DND-41 (cell line): ENCODE data around the gene TMEM145.

Experiments used
- ATAC-seq: fragments of 200-7000 bp; cut with Tn5 transposase; 3 replicates; pipeline ENCODE4 v1.9.1; 2021; ENCODE audit warnings: low read depth; ENCODE audit not compliant: insufficient read depth
- DNase-seq: peaks from one replicate; pipeline ENCODE4 v3.0.0-alpha.2; 2020
- H2AFZ ChIP-seq: 2 replicates; pipeline ENCODE4 v1.6.0; 2012; ENCODE audit warnings: low read depth, low read length
- H3K27ac ChIP-seq: 2 replicates; pipeline ENCODE4 v1.5.1; 2012; ENCODE audit warnings: low read length, inconsistent platforms
- H3K27me3 ChIP-seq: fragments of 200-600 bp; sonication (generic); 2 replicates; pipeline ENCODE4 v1.6.0; 2012; ENCODE audit warnings: low read length, mild to moderate bottlenecking, inconsistent platforms; ENCODE audit not compliant: insufficient read depth, poor library complexity
- H3K36me3 ChIP-seq: 2 replicates; pipeline ENCODE4 v1.5.1; 2012; ENCODE audit warnings: low read length, inconsistent platforms; ENCODE audit not compliant: insufficient read depth
- H3K4me1 ChIP-seq: 2 replicates; pipeline ENCODE4 v1.5.1; 2012; ENCODE audit warnings: mild to moderate bottlenecking, low read length; ENCODE audit not compliant: insufficient read depth
- H3K4me2 ChIP-seq: 2 replicates; pipeline ENCODE4 v1.6.0; 2012; ENCODE audit warnings: mild to moderate bottlenecking, moderate library complexity, low read length, inconsistent platforms; ENCODE audit not compliant: insufficient read depth
- H3K4me3 ChIP-seq, 2 experiments: fragments of 200-600 bp in 1 of 2; shearing (Covaris generic) in 1 of 2; 2 replicates each; pipeline ENCODE4 v1.5.1; 2012 to 2016; ENCODE audit warnings: inconsistent platforms in 2 of 2, low read length in 2 of 2, mild to moderate bottlenecking in 2 of 2, low read depth in 1 of 2, moderate library complexity in 1 of 2
- H3K79me2 ChIP-seq: 2 replicates; pipeline ENCODE4 v1.6.0; 2012; ENCODE audit warnings: low read length, inconsistent platforms; ENCODE audit not compliant: insufficient read depth
- H3K9ac ChIP-seq: 2 replicates; pipeline ENCODE4 v1.6.0; 2012; ENCODE audit warnings: low read depth, mild to moderate bottlenecking, inconsistent platforms, low read length, moderate library complexity
- H3K9me3 ChIP-seq: 2 replicates; pipeline ENCODE4 v1.5.1; 2012; ENCODE audit warnings: low read length, moderate library complexity, mild to moderate bottlenecking, inconsistent platforms; ENCODE audit not compliant: insufficient read depth, severe bottlenecking
- H4K20me1 ChIP-seq: 2 replicates; pipeline ENCODE4 v1.6.0; 2012; ENCODE audit warnings: low read length; ENCODE audit not compliant: insufficient read depth
- EZH2 ChIP-seq: IDR thresholded peaks from 3 replicates; pipeline ENCODE4 v1.6.1; 2012; ENCODE audit warnings: borderline replicate concordance, low read depth, mild to moderate bottlenecking, moderate library complexity, low read length, inconsistent platforms; ENCODE audit not compliant: severe bottlenecking
- TF ChIP-seq, protein P1 (sequence below): IDR thresholded peaks from 2 replicates; pipeline ENCODE4 v1.5.1; 2012; ENCODE audit warnings: borderline replicate concordance, low read length, moderate library complexity, mild to moderate bottlenecking; ENCODE audit not compliant: poor library complexity, severe bottlenecking; ENCODE audit errors: extremely low read depth

TMEM145 gene

DNA sequence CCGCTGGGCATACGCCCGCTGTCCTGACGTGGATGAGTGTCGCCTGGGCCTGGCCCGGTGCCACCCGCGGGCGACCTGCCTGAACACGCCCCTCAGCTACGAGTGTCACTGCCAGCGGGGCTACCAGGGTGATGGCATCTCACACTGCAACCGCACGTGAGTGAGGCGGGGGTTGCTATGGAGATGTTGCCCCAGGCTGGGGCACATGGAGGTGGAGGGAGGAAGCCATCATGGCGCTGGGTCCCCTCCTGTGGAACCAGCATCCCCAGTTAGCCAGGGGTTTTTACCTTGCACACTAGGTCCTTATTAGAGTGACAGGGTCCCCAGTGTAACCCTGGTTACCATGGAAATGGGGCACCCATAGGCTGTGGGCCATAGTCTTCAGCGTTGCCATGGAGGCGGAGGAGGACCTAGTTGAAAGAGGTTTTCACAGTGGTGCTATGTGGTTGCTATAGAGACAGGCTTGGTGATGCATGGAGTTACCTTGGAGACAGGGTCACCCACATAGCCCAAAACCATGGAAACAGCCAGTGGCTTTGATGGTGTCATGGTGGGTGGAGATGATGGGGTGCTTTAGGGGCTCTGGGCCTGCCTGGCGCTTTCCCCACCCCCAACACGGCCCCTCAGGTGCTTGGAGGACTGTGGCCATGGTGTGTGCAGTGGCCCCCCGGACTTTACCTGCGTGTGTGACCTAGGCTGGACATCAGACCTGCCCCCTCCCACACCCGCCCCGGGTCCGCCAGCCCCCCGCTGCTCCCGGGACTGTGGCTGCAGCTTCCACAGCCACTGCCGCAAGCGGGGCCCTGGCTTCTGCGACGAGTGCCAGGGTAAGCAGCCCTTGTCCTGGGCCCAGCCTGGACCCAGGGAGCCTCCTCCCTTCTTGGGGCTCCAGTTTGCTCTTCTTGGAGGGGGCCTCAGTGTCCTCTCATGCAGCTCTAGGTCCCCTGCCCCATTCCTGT, 39.5 kb downstream of the TMEM145 start:
- H3K4me3 ChIP-seq: no peak overlapping the region
- DNase-seq (no peak), ATAC-seq (no peak)

GRCh38 chr19:42353341-42354015, 40.4 kb downstream of the TMEM145 start:
- Histone ChIP-seq H3K36me3 (peaks cover 48% of the 10 kb centered on the region), H3K4me3 (no peak overlapping the region), H3K79me2 (no peaks in the 10 kb centered on the region), H4K20me1 (no peaks in the 10 kb centered on the region), H3K4me2 (no peak overlapping the region), H3K4me1 (no peaks in the 10 kb centered on the region), H3K27ac (no peak overlapping the region), H2AFZ (no peak overlapping the region), H3K9me3 (no peaks in the 10 kb centered on the region), H3K9ac (no peak overlapping the region), H3K27me3 (no peaks in the 10 kb centered on the region)
- TF ChIP-seq, protein P1, sequence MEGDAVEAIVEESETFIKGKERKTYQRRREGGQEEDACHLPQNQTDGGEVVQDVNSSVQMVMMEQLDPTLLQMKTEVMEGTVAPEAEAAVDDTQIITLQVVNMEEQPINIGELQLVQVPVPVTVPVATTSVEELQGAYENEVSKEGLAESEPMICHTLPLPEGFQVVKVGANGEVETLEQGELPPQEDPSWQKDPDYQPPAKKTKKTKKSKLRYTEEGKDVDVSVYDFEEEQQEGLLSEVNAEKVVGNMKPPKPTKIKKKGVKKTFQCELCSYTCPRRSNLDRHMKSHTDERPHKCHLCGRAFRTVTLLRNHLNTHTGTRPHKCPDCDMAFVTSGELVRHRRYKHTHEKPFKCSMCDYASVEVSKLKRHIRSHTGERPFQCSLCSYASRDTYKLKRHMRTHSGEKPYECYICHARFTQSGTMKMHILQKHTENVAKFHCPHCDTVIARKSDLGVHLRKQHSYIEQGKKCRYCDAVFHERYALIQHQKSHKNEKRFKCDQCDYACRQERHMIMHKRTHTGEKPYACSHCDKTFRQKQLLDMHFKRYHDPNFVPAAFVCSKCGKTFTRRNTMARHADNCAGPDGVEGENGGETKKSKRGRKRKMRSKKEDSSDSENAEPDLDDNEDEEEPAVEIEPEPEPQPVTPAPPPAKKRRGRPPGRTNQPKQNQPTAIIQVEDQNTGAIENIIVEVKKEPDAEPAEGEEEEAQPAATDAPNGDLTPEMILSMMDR: no peak
- no peak for TF ChIP-seq EZH2
- ATAC-seq (no peak), DNase-seq (no peak)

More for the DNA sequence above, 39.5 kb downstream of the TMEM145 start:
- Histone ChIP-seq H3K36me3 (peaks cover 44% of the 10 kb centered on the region), H3K9ac (no peak overlapping the region), H2AFZ (no peak overlapping the region), H3K9me3 (no peaks in the 10 kb centered on the region), H3K4me2 (no peak overlapping the region), H3K27ac (no peak overlapping the region), H4K20me1 (0 out of 2 replicates have a peak, but pooled peaks cover 2% of the 10 kb centered on the region), H3K27me3 (no peaks in the 10 kb centered on the region), H3K79me2 (no peaks in the 10 kb centered on the region), H3K4me1 (no peaks in the 10 kb centered on the region)
- TF ChIP-seq EZH2: no peak
- TF ChIP-seq, protein P1: no peak

GRCh38 chr19:42355896-42356295, 42.8 kb downstream of the TMEM145 start:
- Histone ChIP-seq H3K27ac (no peak overlapping the region), H3K4me3 (no peak overlapping the region), H3K79me2 (no peaks in the 10 kb centered on the region), H3K9me3 (no peaks in the 10 kb centered on the region), H3K4me1 (no peaks in the 10 kb centered on the region), H2AFZ (no peak overlapping the region), H3K27me3 (no peaks in the 10 kb centered on the region), H4K20me1 (no peaks in the 10 kb centered on the region), H3K9ac (no peak overlapping the region), H3K4me2 (no peak overlapping the region), H3K36me3 (peaks cover 50% of the 10 kb centered on the region)
- no peak for TF ChIP-seq EZH2
- TF ChIP-seq, protein P1: no peak
- DNase-seq (no peak), ATAC-seq (no peak)
